Kidney (tissue), 14 donors: ENCODE measurements around the gene C18orf63. TPM values are rescaled to one million over a fixed set of nuclear protein-coding genes. Genes with fewer than 3 reads are reported as not detected.

Experiments used
- DNase-seq, 5 donors: peaks; one replicate each; pipeline ENCODE4 v3.0.0-alpha.2; 2013 to 2020
- FAIRE-seq: peaks from 2 replicates; lab custom pipeline; 2012; peaks lifted over from hg19 to GRCh38; lab: Jason Lieb, UNC
- H3K27ac ChIP-seq, 2 donors: one replicate each; pipeline ENCODE4 v1.7.0; 2013; ENCODE audit warnings: low read depth in 2 of 2, low read length in 2 of 2, inconsistent platforms in 1 of 2
- H3K27me3 ChIP-seq: one replicate; pipeline ENCODE4 v1.7.1; 2013; ENCODE audit warnings: low read length, inconsistent platforms; ENCODE audit not compliant: control insufficient read depth, insufficient read depth
- H3K36me3 ChIP-seq, 3 donors: one replicate each; pipeline versions ENCODE4 v1.7.0 to v1.7.1; 2013; ENCODE audit warnings: low read length in 3 of 3, control low read depth in 1 of 3, inconsistent platforms in 1 of 3; ENCODE audit not compliant: insufficient read depth in 3 of 3, control insufficient read depth in 2 of 3
- H3K4me1 ChIP-seq, 3 donors: one replicate each; pipeline versions ENCODE4 v1.7.0 to v1.7.1; 2013; ENCODE audit warnings: low read length in 3 of 3, inconsistent platforms in 1 of 3, low read depth in 1 of 3; ENCODE audit not compliant: control insufficient read depth in 2 of 3, insufficient read depth in 2 of 3
- H3K4me3 ChIP-seq, 3 donors: one replicate each; pipeline versions ENCODE4 v1.7.0 to v1.8.1; 2013; ENCODE audit warnings: low read length in 3 of 3, control low read depth in 1 of 3, inconsistent platforms in 1 of 3
- H3K9ac ChIP-seq, 3 donors: one replicate each; pipeline versions ENCODE4 v1.7.0 to v1.7.1; 2013; ENCODE audit warnings: low read length in 3 of 3, control low read depth in 1 of 3, inconsistent platforms in 1 of 3
- H3K9me3 ChIP-seq, 3 donors: one replicate each; pipeline versions ENCODE4 v1.7.0 to v1.7.1; 2013; ENCODE audit warnings: low read length in 3 of 3, control low read depth in 1 of 3, inconsistent platforms in 1 of 3; ENCODE audit not compliant: control insufficient read depth in 2 of 3, insufficient read depth in 1 of 3
- intact Hi-C: fragments of 100-400 bp; cut with DNase I; formaldehyde crosslinking; loops from one replicate; pipeline ENCODE4 v1.11.1; 2022
- polyA plus RNA-seq: library from polyadenylated mRNA; stranded (reverse); fragments of 350-450 nt; fragmentation: Illumina TruSeq; extraction: RNeasy Lipid Tissue Mini Kit (QIAGEN cat#74804); gene quantifications from one replicate; pipeline ENCODE4 v1.2.3, GENCODE V29; 2014; ENCODE audit warnings: low read depth, low replicate concordance; ENCODE audit not compliant: insufficient read depth
- total RNA-seq: library from RNA; stranded (reverse); fragmentation: NEBNext Ultra II Directional; extraction: Animal tissue kit (Norgen Biotek cat#: 25700); gene quantifications from one replicate; pipeline ENCODE4 v1.2.1, GENCODE V29; 2021
- TF ChIP-seq, protein P1 (sequence below): IDR thresholded peaks from 3 replicates; pipeline ENCODE4 v1.5.1; 2012; ENCODE audit warnings: mild to moderate bottlenecking, moderate library complexity, borderline replicate concordance; ENCODE audit not compliant: insufficient read depth; ENCODE audit errors: extremely low read depth
- donor health status: control.
- donor health status: control.
- donor health status: control.
- donor health status: control.
- donor health status: control.
- donor health status: DM: yes; HTN: yes; CAD: no.
- donor health status: Normal renal cell carcinoma (clear cell type).

Gene C18orf63
- total and polyA plus RNA-seq, 2 donors from 2014 or later, result not detected

DNA sequence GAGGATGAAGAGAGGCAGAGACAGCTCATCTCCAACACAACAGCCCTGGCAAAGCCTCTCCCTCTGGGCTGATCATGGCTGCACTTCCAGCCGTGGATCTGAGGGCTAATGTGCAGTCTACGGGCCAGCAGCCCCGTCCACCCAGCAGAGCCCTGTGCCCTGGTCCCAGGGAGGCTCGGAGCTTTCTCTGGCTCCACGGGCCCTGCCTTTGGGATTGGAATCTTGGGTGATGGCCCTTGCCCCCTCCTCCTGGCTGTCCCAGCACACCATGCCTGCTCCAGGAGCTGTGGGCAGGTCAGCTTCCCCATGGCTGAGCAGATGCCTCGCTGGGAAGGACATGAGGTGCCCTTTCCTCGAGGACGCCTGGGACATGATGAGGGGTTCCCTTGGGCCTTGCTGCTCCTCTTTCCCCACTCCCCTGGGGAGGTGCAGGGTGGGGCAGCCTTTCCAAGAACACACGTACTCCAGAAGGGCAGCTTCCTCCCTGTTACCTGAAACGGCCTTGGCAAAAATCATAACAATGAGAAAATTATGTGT lies 66.9 kb downstream of the C18orf63 start:
- no peaks in the 10 kb centered on the region for H3K9me3 ChIP-seq
- TF ChIP-seq, protein P1, sequence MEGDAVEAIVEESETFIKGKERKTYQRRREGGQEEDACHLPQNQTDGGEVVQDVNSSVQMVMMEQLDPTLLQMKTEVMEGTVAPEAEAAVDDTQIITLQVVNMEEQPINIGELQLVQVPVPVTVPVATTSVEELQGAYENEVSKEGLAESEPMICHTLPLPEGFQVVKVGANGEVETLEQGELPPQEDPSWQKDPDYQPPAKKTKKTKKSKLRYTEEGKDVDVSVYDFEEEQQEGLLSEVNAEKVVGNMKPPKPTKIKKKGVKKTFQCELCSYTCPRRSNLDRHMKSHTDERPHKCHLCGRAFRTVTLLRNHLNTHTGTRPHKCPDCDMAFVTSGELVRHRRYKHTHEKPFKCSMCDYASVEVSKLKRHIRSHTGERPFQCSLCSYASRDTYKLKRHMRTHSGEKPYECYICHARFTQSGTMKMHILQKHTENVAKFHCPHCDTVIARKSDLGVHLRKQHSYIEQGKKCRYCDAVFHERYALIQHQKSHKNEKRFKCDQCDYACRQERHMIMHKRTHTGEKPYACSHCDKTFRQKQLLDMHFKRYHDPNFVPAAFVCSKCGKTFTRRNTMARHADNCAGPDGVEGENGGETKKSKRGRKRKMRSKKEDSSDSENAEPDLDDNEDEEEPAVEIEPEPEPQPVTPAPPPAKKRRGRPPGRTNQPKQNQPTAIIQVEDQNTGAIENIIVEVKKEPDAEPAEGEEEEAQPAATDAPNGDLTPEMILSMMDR, result no peak
- H3K27me3 ChIP-seq, result no peaks in the 10 kb centered on the region
- H3K36me3 ChIP-seq, result no peaks in the 10 kb centered on the region
- DNase-seq, result no peak
- no peak overlapping the region for H3K4me3 ChIP-seq
- no peak overlapping the region for H3K9ac ChIP-seq
- no peak for FAIRE-seq
- intact Hi-C loops, result no loop called here
- H3K4me1 ChIP-seq, result no peaks in the 10 kb centered on the region
- no peak overlapping the region for H3K27ac ChIP-seq

DNA sequence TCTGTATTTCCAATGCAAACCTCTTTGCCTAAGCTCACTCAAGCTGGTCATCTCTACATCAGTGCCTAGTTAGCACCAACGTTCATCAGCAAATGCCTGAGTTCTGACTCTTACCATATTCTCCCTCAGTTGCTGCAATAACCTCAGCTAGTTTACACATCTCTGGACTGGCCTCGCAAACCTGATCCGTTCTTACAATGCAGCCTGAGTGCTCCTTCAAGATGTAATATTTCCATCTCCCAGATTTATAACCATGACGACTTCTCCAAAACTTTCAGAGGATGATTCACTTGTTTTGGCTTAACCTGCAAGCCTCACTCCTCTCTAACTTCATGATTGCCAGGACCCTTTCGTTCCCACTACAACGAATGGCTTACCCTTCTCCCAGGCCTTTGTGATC lies 71.7 kb downstream of the C18orf63 start:
- no peak for DNase-seq

DNA sequence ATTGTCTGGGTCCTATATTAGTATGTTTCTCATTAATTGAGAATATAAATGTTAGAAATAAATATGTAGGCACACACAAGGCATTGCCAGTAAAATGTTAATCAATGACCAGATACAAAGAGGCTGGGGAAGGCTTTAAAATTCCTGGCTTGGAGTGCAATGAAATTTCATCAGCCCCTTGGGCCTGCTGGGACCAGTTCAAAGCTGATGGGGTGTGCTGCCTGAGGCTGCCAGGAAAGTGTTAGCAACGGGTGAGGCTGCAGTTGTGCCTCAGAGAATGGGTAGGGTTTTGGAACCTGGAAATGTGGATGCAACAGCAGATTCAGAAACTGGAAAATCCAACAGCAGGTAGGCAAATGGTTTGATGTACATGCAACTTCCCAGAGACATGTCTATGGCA lies 72.6 kb downstream of the C18orf63 start:
- H3K9ac ChIP-seq, result no peak overlapping the region
- no peaks in the 10 kb centered on the region for H3K27me3 ChIP-seq
- peaks cover 0 to 9% (median 2%) of the 10 kb centered on the region in 3 donors for H3K4me1 ChIP-seq
- no peak overlapping the region for H3K27ac ChIP-seq
- FAIRE-seq (no peak), DNase-seq (peak in 2 of 5 donors; percentile 17 to 31)
- intact Hi-C loops, result no loop called here
- no peaks in the 10 kb centered on the region for H3K9me3 ChIP-seq
- no peak overlapping the region for H3K4me3 ChIP-seq
- TF ChIP-seq, protein P1, result no peak
- no peaks in the 10 kb centered on the region for H3K36me3 ChIP-seq

More for the DNA sequence above, 71.7 kb downstream of the C18orf63 start:
- H3K27ac ChIP-seq, result no peak overlapping the region
- no peak for FAIRE-seq
- intact Hi-C loops, result no loop called here
- H3K4me3 ChIP-seq, result no peak overlapping the region
- TF ChIP-seq, protein P1, result no peak
- no peaks in the 10 kb centered on the region for H3K36me3 ChIP-seq
- peaks cover 0 to 9% (median 2%) of the 10 kb centered on the region in 3 donors for H3K4me1 ChIP-seq
- H3K9ac ChIP-seq, result no peak overlapping the region
- no peaks in the 10 kb centered on the region for H3K27me3 ChIP-seq
- no peaks in the 10 kb centered on the region for H3K9me3 ChIP-seq
